Left forelimb (tissue), 1 donor: ENCODE results near the gene AAMP.

Source experiments
- DNase-seq: peaks from one replicate; pipeline ENCODE4 v3.0.0-alpha.2; 2018; ENCODE audit warnings: low spot score

Gene AAMP

GRCh38 chr2:218260166-218260565, 9.8 kb downstream of the AAMP start:
- no peak for DNase-seq

GRCh38 chr2:218259099-218259961, 10.6 kb downstream of the AAMP start:
- DNase-seq: no peak

- no peak for DNase-seq
Measured at GRCh38 chr2:218257390-218257981, 12.5 kb downstream of the AAMP start.

- no peak for DNase-seq
Measured at GRCh38 chr2:218256612-218257350, 13.2 kb downstream of the AAMP start.

- no peak for DNase-seq
Measured at GRCh38 chr2:218255446-218255845, 14.5 kb downstream of the AAMP start.

GRCh38 chr2:218253232-218253625, 16.7 kb downstream of the AAMP start:
- no peak for DNase-seq

- no peak for DNase-seq
Measured at GRCh38 chr2:218252509-218253231, 17.3 kb downstream of the AAMP start.

GRCh38 chr2:218249691-218250090, 20.2 kb downstream of the AAMP start:
- no peak for DNase-seq

- no peak for DNase-seq
Measured at GRCh38 chr2:218245214-218245613, 24.7 kb downstream of the AAMP start.

GRCh38 chr2:218244665-218245064, 25.3 kb downstream of the AAMP start:
- no peak for DNase-seq

- no peak for DNase-seq
Measured at GRCh38 chr2:218244204-218244603, 25.7 kb downstream of the AAMP start.

- DNase-seq: no peak
Measured at GRCh38 chr2:218238887-218239286, 31.1 kb downstream of the AAMP start.

GRCh38 chr2:218236829-218237228, 33.1 kb downstream of the AAMP start:
- no peak for DNase-seq

GRCh38 chr2:218235017-218235416, 34.9 kb downstream of the AAMP start:
- DNase-seq: no peak

GRCh38 chr2:218234521-218234920, 35.4 kb downstream of the AAMP start:
- DNase-seq: no peak

GRCh38 chr2:218233543-218233942, 36.4 kb downstream of the AAMP start:
- DNase-seq: no peak

GRCh38 chr2:218230882-218231281, 39.1 kb downstream of the AAMP start:
- DNase-seq: no peak

- DNase-seq: no peak
Measured at GRCh38 chr2:218229851-218230250, 40.1 kb downstream of the AAMP start.

- no peak for DNase-seq
Measured at GRCh38 chr2:218229239-218229638, 40.7 kb downstream of the AAMP start.

GRCh38 chr2:218228366-218229090, 41.4 kb downstream of the AAMP start:
- no peak for DNase-seq

GRCh38 chr2:218226903-218227302, 43.0 kb downstream of the AAMP start:
- DNase-seq: no peak

- no peak for DNase-seq
Measured at GRCh38 chr2:218224186-218224585, 45.8 kb downstream of the AAMP start.
